ENCODE data around the gene SLC33A1. TPM values are rescaled to one million over a fixed set of nuclear protein-coding genes. Genes with fewer than 3 reads are reported as not detected.

The SLC33A1 gene
- total RNA-seq, 2 donors from 2014 or later: 17.3 to 23.7 TPM

Other genes with a start within 250 kb of the SLC33A1 start
- under 1 TPM; 0.15 to 0.83 TPM for gene PLCH1, start 109.4 kb downstream of the SLC33A1 start, total RNA-seq
- gene C3orf33, start 48.1 kb downstream of the SLC33A1 start, total RNA-seq: 1 to 10 TPM; 2.1 to 2.4 TPM
- gene GMPS, start 16.2 kb upstream of the SLC33A1 start, total RNA-seq: 10 to 100 TPM; 37.8 to 48.2 TPM

Data from T-helper 17 cell (primary cell).